GM18868 (cell line): ENCODE measurements around the gene RCAN3.
"Not testable (repeated sequence)": the region's sequence is repeated elsewhere in the genome, so short reads cannot be mapped to it uniquely, and the experiment has no call there.

Source experiments
- ATAC-seq: cut with Tn5 transposase; IDR thresholded peaks from one replicate; pipeline ENCODE4 v1.9.1; 2021; ENCODE audit warnings: mild to moderate bottlenecking, moderate library complexity; ENCODE audit not compliant: unreplicated experiment

RCAN3 gene

GRCh38 chr1:24502709-24503058, at the start of gene RCAN3:
RCAN3 (plus strand) TSS chr1:24502836; CDS start chr1:24514373, 11,537 bp downstream.
- ATAC-seq, result peak; percentile 81

GRCh38 chr1:24452922-24453485, 49.6 kb upstream of the RCAN3 start:
- ATAC-seq, result no peak

DNA sequence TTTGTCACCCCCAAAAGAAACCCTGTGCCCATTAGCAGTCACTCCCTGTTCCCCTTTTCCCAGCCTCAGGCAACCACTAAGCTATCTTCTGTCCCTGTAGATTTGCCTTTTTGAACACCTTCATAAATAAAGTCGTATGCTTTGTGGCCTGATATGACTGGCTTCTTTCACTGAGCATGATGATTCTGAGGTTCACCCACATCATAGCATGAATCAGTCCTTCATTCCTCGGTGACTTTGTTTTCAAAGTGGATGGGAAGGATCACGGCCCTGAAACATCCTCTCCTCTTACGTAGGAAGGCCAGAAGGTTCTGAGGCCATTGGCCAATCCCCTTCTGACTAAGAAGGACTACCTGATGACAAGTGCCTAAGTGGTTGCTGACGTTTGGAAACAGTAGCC, 48.0 kb upstream of the RCAN3 start:
- ATAC-seq, result no peak

GRCh38 chr1:24455272-24455671, 47.4 kb upstream of the RCAN3 start:
- no peak for ATAC-seq

DNA sequence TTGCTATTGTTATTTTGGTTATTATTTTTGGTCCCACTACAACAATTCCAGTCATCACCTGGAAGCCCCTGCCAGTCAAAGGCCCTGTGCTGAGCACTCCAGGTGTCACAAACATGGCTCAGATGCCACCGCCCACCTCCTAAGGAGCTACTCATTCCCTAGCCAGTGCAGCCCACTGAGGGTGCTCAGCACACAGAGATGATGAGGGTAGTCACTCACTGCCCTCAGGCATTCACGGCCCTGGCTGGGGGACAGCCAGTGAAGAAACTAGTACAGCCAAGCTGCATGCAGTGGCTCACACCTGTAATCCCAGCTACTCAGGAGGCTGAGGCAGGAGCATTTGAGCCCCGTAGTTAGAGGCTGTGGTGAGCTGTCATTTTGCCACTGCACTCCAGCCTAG, 44.8 kb upstream of the RCAN3 start:
- no peak for ATAC-seq

GRCh38 chr1:24459551-24460266, 42.9 kb upstream of the RCAN3 start:
- no peak for ATAC-seq

GRCh38 chr1:24462128-24462527, 40.5 kb upstream of the RCAN3 start:
- ATAC-seq, result not testable (repeated sequence)

DNA sequence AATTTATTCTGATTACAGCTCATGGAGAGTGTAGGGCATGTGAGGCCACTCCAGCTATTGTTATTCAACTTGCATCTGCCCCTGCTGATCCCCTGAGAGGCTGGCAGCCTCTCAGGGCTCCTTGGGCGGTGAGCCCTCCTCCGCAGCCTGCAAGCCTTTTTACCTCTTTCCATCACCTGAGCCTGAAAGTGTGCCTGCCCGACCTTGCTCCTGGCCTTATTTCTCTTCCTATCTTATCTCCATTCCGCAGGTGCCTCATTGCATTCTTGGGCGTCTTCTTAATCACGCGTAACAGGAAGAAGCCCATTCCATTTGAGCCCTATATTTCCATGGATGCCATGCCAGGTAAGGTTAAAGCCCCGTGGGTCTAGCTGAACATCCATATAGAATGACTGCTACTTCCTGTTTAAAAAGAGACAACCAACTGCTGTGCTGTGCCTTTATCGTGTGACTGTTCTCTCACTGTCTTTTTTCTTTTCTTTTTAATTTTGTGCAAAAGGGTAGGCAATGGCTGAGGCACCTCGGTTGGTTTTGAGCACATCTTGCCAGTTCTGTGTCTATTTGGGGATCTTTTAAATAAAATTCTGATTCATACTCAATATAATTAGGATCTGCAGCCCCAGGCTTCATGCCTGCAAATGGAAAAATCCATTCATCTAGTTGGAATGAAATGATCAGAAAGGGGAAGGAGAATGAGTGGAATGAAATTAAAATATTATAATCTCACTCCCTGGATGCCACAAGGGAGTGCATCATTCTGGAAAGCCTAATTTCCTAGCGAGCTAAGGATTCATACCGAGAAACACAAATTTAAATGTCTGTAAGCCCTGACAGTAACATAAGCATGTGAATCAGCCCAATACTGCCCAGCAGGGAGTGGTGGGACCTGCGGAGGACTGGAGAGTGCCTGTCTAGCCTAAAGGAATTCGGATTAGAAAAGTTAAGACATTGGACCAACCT, 38.6 kb upstream of the RCAN3 start:
- ATAC-seq, result no peak

GRCh38 chr1:24465099-24465498, 37.5 kb upstream of the RCAN3 start:
- ATAC-seq, result no peak

- ATAC-seq, result no peak
These were observed 37.0 kb upstream of the RCAN3 start for GRCh38 chr1:24465638-24466037.

DNA sequence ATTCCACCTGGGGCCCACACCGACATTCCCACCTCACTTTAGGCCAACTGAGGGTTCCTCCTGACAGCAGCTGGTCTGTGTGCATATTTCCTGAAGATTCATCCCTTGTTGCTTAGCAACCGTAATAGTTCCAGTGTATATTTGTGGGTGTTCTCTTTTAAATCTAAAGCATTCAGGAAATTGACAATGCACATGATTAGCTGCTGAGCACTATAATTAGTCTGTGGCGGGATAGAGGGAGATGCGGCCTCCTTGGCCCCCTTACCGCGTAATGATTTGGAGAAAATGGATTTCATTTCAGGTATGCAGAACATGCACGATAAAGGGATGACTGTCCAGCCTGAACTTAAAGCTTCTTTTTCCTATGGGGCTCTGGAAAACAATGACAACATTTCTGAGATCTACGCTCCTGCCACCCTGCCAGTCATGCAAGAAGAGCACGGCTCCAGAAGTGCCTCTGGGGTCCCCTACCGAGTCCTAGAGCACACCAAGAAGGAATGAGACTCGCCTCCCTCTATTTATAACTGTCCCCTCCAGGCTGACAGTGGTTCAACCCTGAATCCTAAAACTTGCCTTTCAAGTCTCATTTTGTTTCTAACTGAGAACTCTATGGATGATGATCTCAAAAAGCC, 33.8 kb upstream of the RCAN3 start:
- no peak for ATAC-seq

GRCh38 chr1:24470592-24470991, 32.0 kb upstream of the RCAN3 start:
- no peak for ATAC-seq

- ATAC-seq, result no peak
These were observed 29.9 kb upstream of the RCAN3 start for GRCh38 chr1:24472527-24473251.

DNA sequence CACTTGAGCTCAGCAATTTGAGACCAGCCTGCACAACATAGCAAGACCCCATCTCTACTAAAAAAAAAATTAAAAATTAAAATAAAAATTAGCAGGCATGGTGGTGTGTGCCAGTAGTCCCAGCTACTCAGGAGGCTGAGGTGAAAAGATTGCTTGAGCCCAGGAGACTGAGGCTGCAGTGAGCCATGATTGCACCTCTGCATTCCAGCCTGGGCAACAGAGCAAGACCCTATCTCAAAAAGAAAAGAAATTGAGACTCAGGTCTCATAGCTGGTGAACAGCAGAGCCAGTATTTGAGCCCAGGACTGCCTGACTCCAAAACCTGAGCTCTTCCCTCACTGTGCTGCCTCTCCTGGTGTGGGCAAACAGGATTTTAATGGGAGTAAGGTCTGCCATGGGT, 28.4 kb upstream of the RCAN3 start:
- ATAC-seq, result no peak

DNA sequence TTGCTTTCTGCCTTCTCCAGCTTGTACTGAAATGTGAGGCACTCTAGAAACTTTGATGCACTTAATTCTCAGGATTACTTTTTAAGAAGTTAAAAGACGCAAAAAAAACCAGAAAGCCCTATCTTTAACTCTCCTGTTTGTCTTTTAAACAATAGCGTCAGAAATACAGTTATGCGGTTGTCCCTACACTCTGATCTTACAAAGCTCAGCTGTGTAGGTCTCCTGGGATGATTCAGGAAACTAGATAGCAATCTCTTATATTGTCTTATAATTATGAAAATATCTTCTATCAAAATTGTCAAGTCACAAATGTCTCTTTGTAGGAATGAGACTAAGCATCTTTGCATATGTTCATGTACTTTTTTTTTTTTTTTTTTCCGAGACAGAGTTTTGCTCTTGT, 26.9 kb upstream of the RCAN3 start:
- no peak for ATAC-seq

- no peak for ATAC-seq
These were observed 26.1 kb upstream of the RCAN3 start for GRCh38 chr1:24476571-24476970.

GRCh38 chr1:24477309-24477708, 25.3 kb upstream of the RCAN3 start:
- ATAC-seq, result no peak

GRCh38 chr1:24481101-24481500, 21.5 kb upstream of the RCAN3 start:
- peak; percentile 74 for ATAC-seq

GRCh38 chr1:24481843-24482610, 20.6 kb upstream of the RCAN3 start:
- no peak for ATAC-seq

- ATAC-seq, result no peak
These were observed 19.2 kb upstream of the RCAN3 start for GRCh38 chr1:24483441-24483840.
